ENCODE data around the gene SMCO3. TPM values are rescaled to one million over a fixed set of nuclear protein-coding genes. Genes with fewer than 3 reads are reported as not detected.

The SMCO3 gene
- total RNA-seq, 2 experiments from 2014 or later, result not detected

GRCh38 chr12:14826491-14826890, 12.5 kb upstream of the SMCO3 start:
- ChIA-PET CTCF (no interaction called here), POLR2A (no interaction called here)
- ATAC-seq (no peak), DNase-seq (no peak)
- peaks cover under 1% of the 10 kb centered on the region for H3K36me3 Mint-ChIP-seq (ENCODE audit: low read depth)
- no peak overlapping the region for H3K27ac Mint-ChIP-seq
- no peaks in the 10 kb centered on the region for H3K9me3 Mint-ChIP-seq (ENCODE audit: insufficient read depth)
- peaks cover 3% of the 10 kb centered on the region for H3K27me3 Mint-ChIP-seq (ENCODE audit: low read depth)
- H3K4me3 Mint-ChIP-seq, result no peak overlapping the region
- peaks cover 3% of the 10 kb centered on the region for H3K4me1 Mint-ChIP-seq (ENCODE audit: low read depth)

- ATAC-seq (no peak), DNase-seq (no peak)
- H3K4me1 Mint-ChIP-seq (ENCODE audit: low read depth), result peaks cover 3% of the 10 kb centered on the region
- no peak overlapping the region for H3K27ac Mint-ChIP-seq
- peaks cover 3% of the 10 kb centered on the region for H3K36me3 Mint-ChIP-seq (ENCODE audit: low read depth)
- H3K27me3 Mint-ChIP-seq (ENCODE audit: low read depth), result no peaks in the 10 kb centered on the region
- no peaks in the 10 kb centered on the region for H3K9me3 Mint-ChIP-seq (ENCODE audit: insufficient read depth)
- ChIA-PET CTCF (interaction anchor here (1.3 kb wide), 1 partner anchor 101 kb away, joined by 3 read pairs; no protein-coding TSS in a partner anchor), POLR2A (no interaction called here)
- H3K4me3 Mint-ChIP-seq, result no peak overlapping the region
These were observed 11.3 kb upstream of the SMCO3 start for GRCh38 chr12:14825256-14825655.

- H3K4me1 Mint-ChIP-seq (ENCODE audit: low read depth), result peaks cover 3% of the 10 kb centered on the region
- no peak overlapping the region for H3K27ac Mint-ChIP-seq
- H3K4me3 Mint-ChIP-seq, result no peak overlapping the region
- peaks cover 3% of the 10 kb centered on the region for H3K36me3 Mint-ChIP-seq (ENCODE audit: low read depth)
- CTCF ChIA-PET, result no interaction called here
- no peaks in the 10 kb centered on the region for H3K27me3 Mint-ChIP-seq (ENCODE audit: low read depth)
- POLR2A ChIA-PET, result no interaction called here
- no peak for DNase-seq
- ATAC-seq, result no peak
- no peaks in the 10 kb centered on the region for H3K9me3 Mint-ChIP-seq (ENCODE audit: insufficient read depth)
These were observed 10.1 kb upstream of the SMCO3 start for GRCh38 chr12:14824012-14824634.

- Mint-ChIP-seq H3K36me3 (ENCODE audit: low read depth) (no peaks in the 10 kb centered on the region), H3K9me3 (ENCODE audit: insufficient read depth) (no peaks in the 10 kb centered on the region), H3K4me3 (no peak overlapping the region), H3K4me1 (ENCODE audit: low read depth) (peaks cover 13% of the 10 kb centered on the region), H3K27me3 (ENCODE audit: low read depth) (no peaks in the 10 kb centered on the region), H3K27ac (no peak overlapping the region)
- DNase-seq, result no peak
- no peak for ATAC-seq
- ChIA-PET CTCF (interaction anchor here (0.8 to 3.1 kb wide), 6 partner anchors 11 to 184 kb away, joined by 3 to 11 read pairs (median 4); no protein-coding TSS in a partner anchor), POLR2A (interaction anchor here (0.7 kb wide), 1 partner anchor 1076 kb away, joined by 3 read pairs; no protein-coding TSS in a partner anchor)
These were observed 2.5 kb downstream of the SMCO3 start for GRCh38 chr12:14811486-14811885.

GRCh38 chr12:14810953-14811483, 3.0 kb downstream of the SMCO3 start:
- Mint-ChIP-seq H3K4me3 (no peak overlapping the region), H3K27me3 (ENCODE audit: low read depth) (no peaks in the 10 kb centered on the region), H3K36me3 (ENCODE audit: low read depth) (no peaks in the 10 kb centered on the region), H3K27ac (no peak overlapping the region), H3K9me3 (ENCODE audit: insufficient read depth) (no peaks in the 10 kb centered on the region), H3K4me1 (ENCODE audit: low read depth) (peaks cover 16% of the 10 kb centered on the region)
- ATAC-seq (no peak), DNase-seq (no peak)
- POLR2A ChIA-PET, result interaction anchor here (0.7 to 1.4 kb wide), 3 partner anchors 40 to 1077 kb away, joined by 3 read pairs; a partner anchor contains a TSS
- CTCF ChIA-PET, result interaction anchor here (0.8 to 3.1 kb wide), 8 partner anchors 10 to 410 kb away, joined by 3 to 11 read pairs (median 6); partner anchors contain the start of gene RERG

- Mint-ChIP-seq H3K27ac (no peak overlapping the region), H3K27me3 (ENCODE audit: low read depth) (no peaks in the 10 kb centered on the region), H3K4me1 (ENCODE audit: low read depth) (peaks cover 23% of the 10 kb centered on the region), H3K9me3 (ENCODE audit: insufficient read depth) (no peaks in the 10 kb centered on the region), H3K4me3 (no peak overlapping the region), H3K36me3 (ENCODE audit: low read depth) (no peaks in the 10 kb centered on the region)
- no peak for DNase-seq
- POLR2A ChIA-PET, result interaction anchor here (0.7 to 1.4 kb wide), 3 partner anchors 39 to 1077 kb away, joined by 3 read pairs; a partner anchor contains a TSS
- ATAC-seq, result no peak
- CTCF ChIA-PET, result interaction anchor here (1.2 to 3.1 kb wide), 7 partner anchors 9 to 411 kb away, joined by 3 to 11 read pairs (median 6); partner anchors contain the start of gene RERG
These were observed 3.6 kb downstream of the SMCO3 start for GRCh38 chr12:14810167-14810952.

GRCh38 chr12:14803830-14804160, 10.2 kb downstream of the SMCO3 start:
- H3K27me3 Mint-ChIP-seq (ENCODE audit: low read depth), result no peaks in the 10 kb centered on the region
- no peaks in the 10 kb centered on the region for H3K9me3 Mint-ChIP-seq (ENCODE audit: insufficient read depth)
- DNase-seq (no peak), ATAC-seq (peak; percentile 17)
- H3K4me3 Mint-ChIP-seq, result no peak overlapping the region
- ChIA-PET POLR2A (interaction anchor here (0.7 to 5.3 kb wide), 5 partner anchors 10 to 158 kb away, joined by 3 to 71 read pairs (median 7); partner anchors contain the start of genes ARHGDIB and SMCO3), CTCF (interaction anchor here (0.6 to 4.7 kb wide), 12 partner anchors 11 to 781 kb away, joined by 3 to 36 read pairs (median 8); a partner anchor contains a TSS)
- peaks cover 19% of the 10 kb centered on the region for H3K36me3 Mint-ChIP-seq (ENCODE audit: low read depth)
- H3K4me1 Mint-ChIP-seq (ENCODE audit: low read depth), result peaks cover 33% of the 10 kb centered on the region
- no peak overlapping the region for H3K27ac Mint-ChIP-seq

- ChIA-PET POLR2A (interaction anchor here (0.7 to 5.3 kb wide), 7 partner anchors 10 to 194 kb away, joined by 3 to 71 read pairs (median 4); partner anchors contain the start of genes ARHGDIB and SMCO3), CTCF (interaction anchor here (0.6 to 4.7 kb wide), 20 partner anchors 10 to 782 kb away, joined by 3 to 36 read pairs (median 4); partner anchors contain the start of gene RERG)
- ATAC-seq (peak; percentile 99), DNase-seq (peak; percentile 93)
- Mint-ChIP-seq H3K4me1 (ENCODE audit: low read depth) (peaks cover 33% of the 10 kb centered on the region), H3K9me3 (ENCODE audit: insufficient read depth) (no peaks in the 10 kb centered on the region), H3K36me3 (ENCODE audit: low read depth) (peaks cover 24% of the 10 kb centered on the region), H3K4me3 (no peak within 1 kb of the TSS), H3K27me3 (ENCODE audit: low read depth) (no peaks in the 10 kb centered on the region), H3K27ac (no peak within 1 kb of the TSS)
These were observed 10.8 kb downstream of the SMCO3 start, which contains the start of the genes C12orf60 and WBP11 for GRCh38 chr12:14803011-14803829. Gene C12orf60, plus strand, starts transcription at chr12:14803670. Its CDS starts 19,266 bp downstream, at chr12:14822936. Gene WBP11, minus strand, starts transcription at chr12:14803478. Its CDS starts 2,095 bp downstream, at chr12:14801383.

- H3K9me3 Mint-ChIP-seq (ENCODE audit: insufficient read depth), result no peaks in the 10 kb centered on the region
- ATAC-seq, result no peak
- DNase-seq, result no peak
- ChIA-PET CTCF (interaction anchor here (0.8 to 4.7 kb wide), 17 partner anchors 10 to 419 kb away, joined by 3 to 36 read pairs (median 5); partner anchors contain the start of gene RERG), POLR2A (interaction anchor here (0.9 to 5.3 kb wide), 6 partner anchors 10 to 194 kb away, joined by 3 to 71 read pairs (median 6); partner anchors contain the start of gene ARHGDIB)
- no peak overlapping the region for H3K27ac Mint-ChIP-seq
- H3K27me3 Mint-ChIP-seq (ENCODE audit: low read depth), result no peaks in the 10 kb centered on the region
- H3K4me3 Mint-ChIP-seq, result no peak overlapping the region
- H3K4me1 Mint-ChIP-seq (ENCODE audit: low read depth), result peaks cover 33% of the 10 kb centered on the region
- H3K36me3 Mint-ChIP-seq (ENCODE audit: low read depth), result peaks cover 28% of the 10 kb centered on the region
These were observed 11.3 kb downstream of the SMCO3 start for GRCh38 chr12:14802721-14803010.

GRCh38 chr12:14802247-14802646, 11.7 kb downstream of the SMCO3 start:
- ATAC-seq (no peak), DNase-seq (no peak)
- Mint-ChIP-seq H3K27me3 (ENCODE audit: low read depth) (no peaks in the 10 kb centered on the region), H3K27ac (no peak overlapping the region), H3K4me3 (no peak overlapping the region), H3K36me3 (ENCODE audit: low read depth) (peaks cover 33% of the 10 kb centered on the region), H3K4me1 (ENCODE audit: low read depth) (peaks cover 33% of the 10 kb centered on the region), H3K9me3 (ENCODE audit: insufficient read depth) (no peaks in the 10 kb centered on the region)
- ChIA-PET CTCF (interaction anchor here (0.8 to 4.7 kb wide), 18 partner anchors 9 to 419 kb away, joined by 3 to 36 read pairs (median 5); partner anchors contain the start of gene RERG), POLR2A (interaction anchor here (0.9 to 5.3 kb wide), 6 partner anchors 9 to 195 kb away, joined by 3 to 71 read pairs (median 6); partner anchors contain the start of gene ARHGDIB)
